NCI-H1694 treated with DMSO at 0.1 percent for 48 hours (cell line): Measurements from ENCODE around the gene HOMER2.
A peak's percentile ranks its signal among the peaks of the same experiment; 100 is the strongest.

Experiments used
- DNase-seq: peaks from one replicate; lab custom pipeline; 2025; lab: John Stamatoyannopoulos, UW

The HOMER2 gene

GRCh38 chr15:82856397-82857170 lies 95.9 kb downstream of the HOMER2 start:
- DNase-seq, result no peak

- no peak for DNase-seq
Observed at GRCh38 chr15:82855286-82856100, 97.0 kb downstream of the HOMER2 start.

- DNase-seq, result no peak
Observed at GRCh38 chr15:82854554-82854953, 98.0 kb downstream of the HOMER2 start.

- DNase-seq, result no peak
Observed at GRCh38 chr15:82852941-82853561, 99.5 kb downstream of the HOMER2 start.

GRCh38 chr15:82851981-82852511 lies 100.5 kb downstream of the HOMER2 start:
- DNase-seq, result no peak

GRCh38 chr15:82851306-82851850 lies 101.1 kb downstream of the HOMER2 start:
- no peak for DNase-seq

GRCh38 chr15:82850731-82851130 lies 101.8 kb downstream of the HOMER2 start:
- DNase-seq, result peak; percentile 78

GRCh38 chr15:82849556-82850512 lies 102.7 kb downstream of the HOMER2 start:
- peak; percentile 79 for DNase-seq

- no peak for DNase-seq
Observed at GRCh38 chr15:82848241-82848993, 104.1 kb downstream of the HOMER2 start.

- no peak for DNase-seq
Observed at GRCh38 chr15:82847703-82848102, 104.8 kb downstream of the HOMER2 start.

GRCh38 chr15:82846621-82847020 lies 105.9 kb downstream of the HOMER2 start:
- DNase-seq, result no peak

- no peak for DNase-seq
Observed at GRCh38 chr15:82845686-82846085, 106.8 kb downstream of the HOMER2 start.

- DNase-seq, result no peak
Observed at GRCh38 chr15:82843566-82843965, 109.0 kb downstream of the HOMER2 start.

- no peak for DNase-seq
Observed at GRCh38 chr15:82840166-82840565, 112.4 kb downstream of the HOMER2 start.

GRCh38 chr15:82839136-82839535 lies 113.4 kb downstream of the HOMER2 start:
- DNase-seq, result no peak

GRCh38 chr15:82838096-82838735 lies 114.3 kb downstream of the HOMER2 start:
- DNase-seq, result no peak

- no peak for DNase-seq
Observed at GRCh38 chr15:82835391-82835917, 117.1 kb downstream of the HOMER2 start.

- DNase-seq, result no peak
Observed at GRCh38 chr15:82833362-82833682, 119.2 kb downstream of the HOMER2 start.

- DNase-seq, result no peak
Observed at GRCh38 chr15:82832601-82833361, 119.7 kb downstream of the HOMER2 start.
